GM12874 (cell line): ENCODE results near the gene CDC42BPA.

Source experiments
- CTCF ChIP-seq: IDR thresholded peaks from 2 replicates; pipeline ENCODE4 v1.5.1; 2011; ENCODE audit warnings: low read depth, mild to moderate bottlenecking, control low read depth, low read length, moderate library complexity; ENCODE audit not compliant: insufficient read depth

CDC42BPA gene

DNA sequence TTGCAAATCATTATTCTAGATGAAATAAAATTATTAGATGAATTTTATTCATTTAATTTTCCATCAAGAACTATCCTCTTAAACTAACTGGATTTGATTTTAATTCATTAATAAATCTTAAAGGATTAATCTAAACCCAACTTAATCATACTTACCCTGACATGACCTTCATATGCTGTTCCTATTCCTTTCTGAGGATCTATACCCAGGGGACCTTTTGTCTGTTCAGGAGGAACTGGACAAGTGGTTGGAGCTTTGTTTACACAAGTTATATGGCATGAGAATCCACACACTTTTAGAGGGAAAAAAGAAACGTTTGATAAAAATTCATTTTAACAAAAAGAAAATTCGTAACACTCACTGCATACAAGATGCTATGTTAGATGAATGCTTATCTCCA lies 283.0 kb downstream of the CDC42BPA start:
- TF ChIP-seq CTCF: no peak

GRCh38 chr1:227033880-227034279 lies 284.4 kb downstream of the CDC42BPA start:
- no peak for TF ChIP-seq CTCF

GRCh38 chr1:227032396-227032795 lies 285.9 kb downstream of the CDC42BPA start:
- TF ChIP-seq CTCF: no peak

GRCh38 chr1:227016990-227017389 lies 301.3 kb downstream of the CDC42BPA start:
- TF ChIP-seq CTCF: no peak

DNA sequence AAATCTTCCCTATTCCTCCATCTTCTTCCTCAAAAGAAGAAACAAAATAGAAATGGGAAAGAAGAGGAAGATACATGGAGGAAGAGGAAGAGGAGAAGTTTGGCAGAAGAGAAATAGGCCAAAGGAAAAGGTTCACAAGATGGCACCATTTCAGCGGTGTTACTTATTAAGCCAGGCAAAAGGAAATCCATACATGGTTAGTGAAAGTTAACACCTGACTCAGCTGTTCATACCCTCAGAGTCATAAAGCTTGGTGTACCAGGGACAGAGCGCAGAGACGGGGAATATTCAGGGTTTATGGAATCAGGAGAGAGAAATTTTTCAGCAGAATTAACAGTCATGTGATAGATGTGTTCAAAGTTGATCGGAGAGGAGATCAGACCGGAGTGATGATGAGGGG lies 307.6 kb downstream of the CDC42BPA start:
- TF ChIP-seq CTCF: no peak

DNA sequence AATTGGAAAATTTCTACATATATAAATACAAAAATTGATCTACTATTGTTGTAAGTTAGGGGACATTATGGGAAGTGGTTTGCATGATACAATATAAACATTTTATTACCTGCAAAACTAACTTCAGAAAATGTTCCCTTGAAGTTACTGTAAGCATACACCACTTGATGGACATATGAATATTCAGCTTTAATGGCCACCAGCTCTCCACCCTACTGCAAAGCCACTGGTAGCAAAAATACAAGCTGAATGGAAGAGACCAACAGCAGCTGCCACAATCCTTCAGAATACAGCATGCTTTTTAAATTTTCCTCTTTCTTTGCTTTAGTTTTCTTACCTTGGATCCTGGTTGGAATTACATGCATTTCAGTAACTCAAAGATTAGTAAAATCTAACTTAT lies 308.4 kb downstream of the CDC42BPA start:
- TF ChIP-seq CTCF: no peak

GRCh38 chr1:227006226-227006796 lies 312.0 kb downstream of the CDC42BPA start:
- TF ChIP-seq CTCF: no peak
